ENCODE results near the gene ADAMTS12.
"Not testable (repeated sequence)": the region's sequence is repeated elsewhere in the genome, so short reads cannot be mapped to it uniquely, and the experiment has no call there.

ADAMTS12 gene

GRCh38 chr5:33515366-33515765 lies 376.4 kb downstream of the ADAMTS12 start:
- not testable (repeated sequence) for DNase-seq

GRCh38 chr5:33513462-33514185 lies 378.2 kb downstream of the ADAMTS12 start:
- peak; percentile 4 for DNase-seq

GRCh38 chr5:33509036-33509435 lies 382.8 kb downstream of the ADAMTS12 start:
- no peak for DNase-seq

GRCh38 chr5:33507426-33507825 lies 384.4 kb downstream of the ADAMTS12 start:
- DNase-seq: no peak

GRCh38 chr5:33504570-33504969 lies 387.2 kb downstream of the ADAMTS12 start:
- no peak for DNase-seq

GRCh38 chr5:33501899-33502298 lies 389.9 kb downstream of the ADAMTS12 start:
- DNase-seq: no peak

- DNase-seq: no peak
Measured at GRCh38 chr5:33501260-33501659, 390.5 kb downstream of the ADAMTS12 start.

- no peak for DNase-seq
Measured at GRCh38 chr5:33494466-33494865, 397.3 kb downstream of the ADAMTS12 start.

- DNase-seq: no peak
Measured at GRCh38 chr5:33491941-33492340, 399.8 kb downstream of the ADAMTS12 start.

- no peak for DNase-seq
Measured at GRCh38 chr5:33490071-33490665, 401.6 kb downstream of the ADAMTS12 start.

- DNase-seq: no peak
Measured at GRCh38 chr5:33489481-33490067, 402.2 kb downstream of the ADAMTS12 start.

GRCh38 chr5:33488558-33489355 lies 403.0 kb downstream of the ADAMTS12 start:
- DNase-seq: no peak

- DNase-seq: no peak
Measured at GRCh38 chr5:33487236-33487635, 404.6 kb downstream of the ADAMTS12 start.

- no peak for DNase-seq
Measured at GRCh38 chr5:33482335-33482734, 409.5 kb downstream of the ADAMTS12 start.

- no peak for DNase-seq
Measured at GRCh38 chr5:33480876-33481275, 410.9 kb downstream of the ADAMTS12 start.

GRCh38 chr5:33479311-33479710 lies 412.5 kb downstream of the ADAMTS12 start:
- DNase-seq: no peak

- DNase-seq: no peak
Measured at GRCh38 chr5:33477816-33478215, 414.0 kb downstream of the ADAMTS12 start.

GRCh38 chr5:33476992-33477391 lies 414.8 kb downstream of the ADAMTS12 start:
- DNase-seq: no peak

- DNase-seq: no peak
Measured at GRCh38 chr5:33475706-33476105, 416.1 kb downstream of the ADAMTS12 start.

- no peak for DNase-seq
Measured at GRCh38 chr5:33474931-33475499, 416.8 kb downstream of the ADAMTS12 start.

GRCh38 chr5:33474004-33474403 lies 417.8 kb downstream of the ADAMTS12 start:
- DNase-seq: no peak

Data from NCI-H1105 treated with DMSO at 0.1 percent for 48 hours (cell line).